Bronchial epithelial cell (primary cell): ENCODE results near the gene MST1R. TPM values are rescaled to one million over a fixed set of nuclear protein-coding genes. Genes with fewer than 3 reads are reported as not detected.
"Not testable (repeated sequence)": the region's sequence is repeated elsewhere in the genome, so short reads cannot be mapped to it uniquely, and the experiment has no call there.

Experiments
- DNase-seq: peaks from one replicate; pipeline ENCODE4 v3.0.0-alpha.2; 2010; ENCODE audit warnings: low read depth
- FAIRE-seq: peaks from 2 replicates; lab custom pipeline; 2011; peaks lifted over from hg19 to GRCh38; lab: Jason Lieb, UNC
- H3K27me3 ChIP-seq: 2 replicates; pipeline ENCODE4 v1.5.1; 2011; ENCODE audit warnings: low read length; ENCODE audit not compliant: control insufficient read depth, insufficient read depth
- H3K36me3 ChIP-seq: 2 replicates; pipeline ENCODE4 v1.5.1; 2011; ENCODE audit warnings: low read length; ENCODE audit not compliant: control insufficient read depth, insufficient read depth
- H3K4me3 ChIP-seq: 2 replicates; pipeline ENCODE4 v1.5.1; 2011; ENCODE audit warnings: mild to moderate bottlenecking, low read depth, low read length, control low read depth
- total RNA-seq: library from RNA; depleted of rRNA; stranded (reverse); fragments of >200 nt; gene quantifications from 2 replicates; pipeline ENCODE4 v1.2.1, GENCODE V29; 2014
- TF ChIP-seq, protein P1 (sequence below): IDR thresholded peaks from 2 replicates; pipeline ENCODE4 v1.5.1; 2011; ENCODE audit warnings: mild to moderate bottlenecking, moderate library complexity, low read length, control low read depth, inconsistent platforms; ENCODE audit not compliant: insufficient read depth, severe bottlenecking

The MST1R gene
- total RNA-seq, 1 donor from 2014 or later = 33.7 TPM

DNA sequence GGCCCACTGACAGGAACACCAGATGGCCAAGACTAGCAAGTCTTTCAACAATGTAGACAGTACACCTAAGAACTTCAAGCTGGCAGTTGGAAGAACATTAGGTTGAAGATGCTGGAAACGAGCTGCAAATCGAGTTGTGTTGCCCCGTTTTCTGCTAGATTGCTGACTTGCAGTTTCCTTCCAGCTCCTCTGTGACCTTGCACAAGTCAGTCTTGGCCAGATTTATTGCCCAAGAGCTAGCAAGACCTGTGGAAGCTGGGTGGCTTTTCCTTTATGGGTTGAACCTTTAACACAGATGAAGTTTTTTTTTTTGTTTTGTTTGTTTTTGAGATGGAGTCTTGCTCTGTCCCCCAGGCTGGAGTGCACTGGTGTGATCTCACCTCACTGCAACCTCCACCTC lies 33.4 kb upstream of the MST1R start:
- FAIRE-seq (no peak), DNase-seq (no peak)
- H3K36me3 ChIP-seq = no peaks in the 10 kb centered on the region
- TF ChIP-seq, protein P1, sequence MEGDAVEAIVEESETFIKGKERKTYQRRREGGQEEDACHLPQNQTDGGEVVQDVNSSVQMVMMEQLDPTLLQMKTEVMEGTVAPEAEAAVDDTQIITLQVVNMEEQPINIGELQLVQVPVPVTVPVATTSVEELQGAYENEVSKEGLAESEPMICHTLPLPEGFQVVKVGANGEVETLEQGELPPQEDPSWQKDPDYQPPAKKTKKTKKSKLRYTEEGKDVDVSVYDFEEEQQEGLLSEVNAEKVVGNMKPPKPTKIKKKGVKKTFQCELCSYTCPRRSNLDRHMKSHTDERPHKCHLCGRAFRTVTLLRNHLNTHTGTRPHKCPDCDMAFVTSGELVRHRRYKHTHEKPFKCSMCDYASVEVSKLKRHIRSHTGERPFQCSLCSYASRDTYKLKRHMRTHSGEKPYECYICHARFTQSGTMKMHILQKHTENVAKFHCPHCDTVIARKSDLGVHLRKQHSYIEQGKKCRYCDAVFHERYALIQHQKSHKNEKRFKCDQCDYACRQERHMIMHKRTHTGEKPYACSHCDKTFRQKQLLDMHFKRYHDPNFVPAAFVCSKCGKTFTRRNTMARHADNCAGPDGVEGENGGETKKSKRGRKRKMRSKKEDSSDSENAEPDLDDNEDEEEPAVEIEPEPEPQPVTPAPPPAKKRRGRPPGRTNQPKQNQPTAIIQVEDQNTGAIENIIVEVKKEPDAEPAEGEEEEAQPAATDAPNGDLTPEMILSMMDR = no peak
- no peaks in the 10 kb centered on the region for H3K27me3 ChIP-seq
- H3K4me3 ChIP-seq = no peak overlapping the region

- not testable (repeated sequence) for H3K36me3 ChIP-seq, FAIRE-seq, H3K4me3 ChIP-seq, H3K27me3 ChIP-seq, DNase-seq
Observed at GRCh38 chr3:49932281-49932680, 28.6 kb upstream of the MST1R start.

DNA sequence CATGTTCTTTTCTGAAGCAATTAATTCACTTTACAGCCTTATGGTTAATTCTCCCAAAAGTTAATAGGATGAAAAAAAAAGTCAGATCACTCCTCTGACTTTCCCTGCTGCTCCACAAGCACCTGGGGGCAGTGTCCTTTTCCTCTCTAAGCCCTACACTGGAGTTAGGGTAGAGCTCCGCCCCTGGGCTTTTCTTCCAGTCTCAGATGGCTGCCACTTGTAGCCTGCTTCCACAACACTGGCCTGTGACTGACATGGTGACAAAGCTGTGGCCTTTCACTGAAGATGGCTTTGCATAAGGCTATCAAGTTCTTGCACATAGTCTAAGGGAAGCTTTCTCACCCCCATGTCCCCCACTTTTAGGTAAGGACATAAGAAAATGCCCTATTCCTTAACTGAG lies 27.2 kb upstream of the MST1R start:
- H3K4me3 ChIP-seq = no peak overlapping the region
- H3K36me3 ChIP-seq = no peaks in the 10 kb centered on the region
- TF ChIP-seq, protein P1 = no peak
- no peak for FAIRE-seq
- no peak for DNase-seq
- H3K27me3 ChIP-seq = no peaks in the 10 kb centered on the region

DNA sequence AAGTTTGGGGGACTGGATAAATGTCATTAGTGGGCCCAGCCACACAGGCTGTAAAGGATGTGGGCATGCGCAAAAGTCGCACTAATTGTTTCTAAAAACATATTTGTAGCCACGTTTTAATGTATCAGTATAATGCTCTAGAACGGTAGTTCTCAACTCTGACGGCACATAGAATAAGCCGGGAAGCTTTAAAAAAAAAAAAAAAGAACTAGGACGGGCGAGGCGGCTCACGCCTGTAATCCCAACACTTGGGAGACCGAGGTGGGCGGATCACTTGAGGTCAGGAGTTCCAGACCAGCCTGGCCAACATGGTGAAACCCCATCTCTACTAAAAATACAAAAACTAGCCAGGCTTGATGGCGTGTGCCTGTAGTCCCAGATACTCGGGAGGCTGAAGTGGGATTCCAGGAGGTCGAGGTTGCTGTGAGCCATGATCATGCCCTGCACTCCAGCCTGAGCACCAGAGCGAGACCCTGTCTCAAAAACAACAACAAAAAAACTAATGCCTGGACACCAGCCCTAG lies 26.6 kb upstream of the MST1R start:
- no peaks in the 10 kb centered on the region for H3K27me3 ChIP-seq
- peak overlapping the region; percentile 61 for H3K4me3 ChIP-seq
- TF ChIP-seq, protein P1 = no peak
- DNase-seq = no peak
- FAIRE-seq = no peak
- H3K36me3 ChIP-seq = no peaks in the 10 kb centered on the region

DNA sequence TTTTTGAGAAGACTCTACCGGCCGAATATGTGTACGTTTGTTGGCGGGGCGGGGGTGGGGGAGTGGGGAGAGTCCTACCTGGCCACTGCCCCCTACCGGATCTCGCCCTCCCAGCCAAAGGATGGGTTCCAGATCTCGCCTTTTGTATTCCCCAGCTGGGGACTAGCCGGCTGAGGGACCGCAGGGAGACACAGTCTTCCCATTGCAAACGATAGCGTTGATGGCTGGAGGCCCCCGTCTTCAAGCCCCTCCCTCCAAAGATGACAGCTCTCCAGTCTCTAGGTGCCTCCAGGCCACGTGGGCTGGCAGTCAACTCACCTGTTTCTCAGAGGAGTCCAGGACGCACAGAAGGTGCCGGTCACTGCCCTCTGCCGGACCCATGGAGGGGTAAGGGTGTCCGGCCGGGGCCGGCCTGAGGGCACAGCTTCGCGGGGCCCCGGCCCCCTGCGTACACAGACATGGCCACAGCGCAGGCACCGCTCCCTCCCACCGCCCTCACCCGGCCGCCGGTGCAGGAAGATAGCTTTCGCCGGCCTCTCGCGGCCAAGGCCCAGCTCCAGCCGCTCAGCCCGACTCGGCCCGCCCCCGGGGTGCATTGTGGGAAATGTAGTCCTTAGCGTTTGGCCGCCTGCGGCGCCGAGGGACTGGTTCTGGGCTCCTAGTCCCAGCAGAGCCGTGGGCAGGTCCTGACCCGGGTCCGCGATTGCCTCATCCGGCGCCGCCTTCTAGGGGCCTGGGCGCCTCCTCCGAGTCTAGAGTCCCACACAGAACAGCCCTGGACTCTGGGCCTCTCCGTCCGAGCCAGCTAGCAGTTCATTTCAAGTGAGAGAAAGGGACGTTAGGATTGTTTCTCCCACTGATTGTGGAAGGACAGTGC lies 25.9 kb upstream of the MST1R start, which contains the start of gene MON1A:
TSS of gene MON1A (minus strand) at position 521 of the 877 bp plus-strand sequence. CDS start 16,465 bp downstream, outside the sequence.
- TF ChIP-seq, protein P1 = peak; percentile 47
- DNase-seq = peak; percentile 84
- Histone ChIP-seq H3K36me3 (no peaks in the 10 kb centered on the region), H3K4me3 (peak within 1 kb of the TSS; percentile 61), H3K27me3 (no peaks in the 10 kb centered on the region)
- FAIRE-seq = no peak

GRCh38 chr3:49928481-49929017 lies 24.9 kb upstream of the MST1R start:
- DNase-seq = peak; percentile 10
- TF ChIP-seq, protein P1 = no peak
- Histone ChIP-seq H3K36me3 (no peaks in the 10 kb centered on the region), H3K27me3 (no peaks in the 10 kb centered on the region), H3K4me3 (no peak overlapping the region)
- no peak for FAIRE-seq
